ENCODE measurements around the gene GPATCH8.
"Not testable (repeated sequence)": the region's sequence is repeated elsewhere in the genome, so short reads cannot be mapped to it uniquely, and the experiment has no call there.

Gene GPATCH8

GRCh38 chr17:44378171-44378705, 125.0 kb downstream of the GPATCH8 start:
- DNase-seq (ENCODE audit: insufficient read length, low spot score) (no peak), FAIRE-seq (no peak)

GRCh38 chr17:44376779-44377178, 126.4 kb downstream of the GPATCH8 start:
- DNase-seq (ENCODE audit: insufficient read length, low spot score) (no peak), FAIRE-seq (no peak)

GRCh38 chr17:44376124-44376523, 127.1 kb downstream of the GPATCH8 start:
- FAIRE-seq (no peak), DNase-seq (ENCODE audit: insufficient read length, low spot score) (no peak)

- DNase-seq (ENCODE audit: insufficient read length, low spot score) (no peak), FAIRE-seq (no peak)
Measured at GRCh38 chr17:44375196-44376017, 127.8 kb downstream of the GPATCH8 start.

GRCh38 chr17:44374306-44375195, 128.7 kb downstream of the GPATCH8 start:
- no peak for FAIRE-seq

GRCh38 chr17:44372036-44372435, 131.2 kb downstream of the GPATCH8 start:
- DNase-seq (ENCODE audit: insufficient read length, low spot score) (no peak), FAIRE-seq (no peak)

More at GRCh38 chr17:44374306-44375195, 128.7 kb downstream of the GPATCH8 start:
- DNase-seq (ENCODE audit: insufficient read length, low spot score) = no peak

- not testable (repeated sequence) for FAIRE-seq; DNase-seq (ENCODE audit: insufficient read length, low spot score)
Measured at GRCh38 chr17:44369414-44370023, 133.7 kb downstream of the GPATCH8 start.

- DNase-seq (ENCODE audit: insufficient read length, low spot score) = not testable (repeated sequence)
Measured at GRCh38 chr17:44368391-44369243, 134.6 kb downstream of the GPATCH8 start.

GRCh38 chr17:44367231-44367979, 135.8 kb downstream of the GPATCH8 start:
- no peak for DNase-seq (ENCODE audit: insufficient read length, low spot score)
- FAIRE-seq = no peak

More at GRCh38 chr17:44368391-44369243, 134.6 kb downstream of the GPATCH8 start:
- FAIRE-seq = not testable (repeated sequence)

GRCh38 chr17:44365051-44365450, 138.2 kb downstream of the GPATCH8 start:
- not testable (repeated sequence) for FAIRE-seq; DNase-seq (ENCODE audit: insufficient read length, low spot score)

GRCh38 chr17:44363613-44364159, 139.5 kb downstream of the GPATCH8 start, which contains the start of gene FAM171A2:
Gene FAM171A2 (minus strand): TSS chr17:44363853. CDS start chr17:44363714, 139 bp downstream.
- peak; percentile 92 for DNase-seq (ENCODE audit: insufficient read length, low spot score)

GRCh38 chr17:44362949-44363612, 140.1 kb downstream of the GPATCH8 start:
- DNase-seq (ENCODE audit: insufficient read length, low spot score) = no peak
- FAIRE-seq = no peak

More at GRCh38 chr17:44363613-44364159, 139.5 kb downstream of the GPATCH8 start, which contains the start of gene FAM171A2:
- FAIRE-seq = peak; percentile 53

- no peak for FAIRE-seq
- no peak for DNase-seq (ENCODE audit: insufficient read length, low spot score)
Measured at GRCh38 chr17:44362459-44362948, 140.7 kb downstream of the GPATCH8 start.

- FAIRE-seq = no peak
- no peak for DNase-seq (ENCODE audit: insufficient read length, low spot score)
Measured at GRCh38 chr17:44361292-44362260, 141.6 kb downstream of the GPATCH8 start.

- FAIRE-seq (no peak), DNase-seq (ENCODE audit: insufficient read length, low spot score) (no peak)
Measured at GRCh38 chr17:44360826-44361225, 142.4 kb downstream of the GPATCH8 start.

GRCh38 chr17:44360144-44360533, 143.1 kb downstream of the GPATCH8 start:
- FAIRE-seq (no peak), DNase-seq (ENCODE audit: insufficient read length, low spot score) (no peak)

Measured in GM19239 (cell line).